ENCODE results near the gene PELO.

Gene PELO

DNA sequence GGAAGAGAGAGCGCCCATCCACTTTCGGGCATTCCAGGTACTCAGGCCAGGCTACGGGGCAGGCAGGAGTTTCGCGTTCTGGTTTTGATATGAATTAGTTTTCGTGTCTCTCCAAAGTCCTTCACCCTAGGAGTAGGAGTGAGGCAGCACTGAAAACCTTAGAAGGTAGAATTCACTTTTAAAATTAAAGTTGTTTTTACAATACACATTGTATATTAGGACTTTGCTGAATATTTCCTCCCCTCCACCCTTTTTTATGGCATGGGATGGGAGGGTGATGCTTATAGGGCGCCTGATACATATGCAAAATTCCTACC, 747 bp downstream of the PELO start:
- H3K36me3 ChIP-seq (ENCODE audit: control insufficient read depth, insufficient read depth, low read length): peaks cover 14% of the 10 kb centered on the region
- H3K9me3 ChIP-seq (ENCODE audit: control insufficient read depth, low read length): no peaks in the 10 kb centered on the region
- peaks cover 7% of the 10 kb centered on the region for H3K4me1 ChIP-seq (ENCODE audit: control insufficient read depth, insufficient read depth, low read length, poor library complexity, severe bottlenecking)
- H3K27ac ChIP-seq (ENCODE audit: low read depth, low read length, severe bottlenecking): peak overlapping the region; percentile 91
- 0% methylated on average over 2 of the region's 7 CpGs; no CpG with 5 or more reads in 1 of the 2 experiments for WGBS, 2 experiments (ENCODE audit: insufficient coverage in 2 of 2)
- H3K4me3 ChIP-seq (ENCODE audit: extremely low read depth, insufficient read depth, low read length, poor library complexity, severe bottlenecking): peak overlapping the region; percentile 67

DNA sequence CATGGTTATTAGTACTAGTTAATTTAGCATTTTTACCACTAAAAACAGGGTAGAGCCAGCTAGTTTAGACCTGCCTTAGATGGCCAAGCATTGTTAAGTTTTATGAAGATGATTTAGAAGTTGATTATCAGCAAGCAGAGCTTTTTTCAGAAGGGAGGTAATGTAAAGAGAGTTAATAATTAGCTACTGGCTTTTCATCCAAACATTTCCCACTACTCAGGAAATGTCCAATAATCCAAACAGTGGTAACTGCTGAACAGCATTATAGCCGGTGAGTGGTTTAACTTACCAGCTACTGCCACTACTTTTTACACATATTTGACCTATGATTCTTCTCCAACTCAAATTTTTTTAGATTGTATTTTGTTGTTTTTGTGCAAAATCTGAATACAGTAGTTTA, 1.7 kb downstream of the PELO start:
- 86 to 100% methylated on average over 1 of the region's 1 CpG for WGBS, 2 experiments (ENCODE audit: insufficient coverage in 2 of 2)
- Histone ChIP-seq H3K36me3 (ENCODE audit: control insufficient read depth, insufficient read depth, low read length) (peaks cover 14% of the 10 kb centered on the region), H3K9me3 (ENCODE audit: control insufficient read depth, low read length) (no peaks in the 10 kb centered on the region), H3K4me1 (ENCODE audit: control insufficient read depth, insufficient read depth, low read length, poor library complexity, severe bottlenecking) (peaks cover 7% of the 10 kb centered on the region), H3K4me3 (ENCODE audit: extremely low read depth, insufficient read depth, low read length, poor library complexity, severe bottlenecking) (peak overlapping the region; percentile 67), H3K27ac (ENCODE audit: low read depth, low read length, severe bottlenecking) (no peak overlapping the region)

DNA sequence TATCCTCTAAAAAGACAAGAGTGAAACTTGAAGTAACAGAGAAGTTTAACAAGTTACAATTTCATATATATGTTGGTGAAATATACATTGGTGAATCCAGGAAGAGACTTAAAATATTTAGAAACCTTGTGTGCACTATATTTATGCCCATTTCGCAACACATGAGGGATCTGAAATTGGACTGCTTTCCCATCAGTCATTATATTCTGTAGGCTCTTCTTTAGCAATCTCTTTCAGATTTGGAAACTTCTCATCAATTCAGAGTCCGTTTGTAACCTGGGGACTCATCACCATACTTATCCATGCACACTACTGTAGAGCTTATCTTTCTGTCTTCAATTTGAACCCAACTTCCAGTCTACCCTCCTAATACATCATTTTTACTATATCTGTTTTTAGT, 2.1 kb downstream of the PELO start:
- Histone ChIP-seq H3K27ac (ENCODE audit: low read depth, low read length, severe bottlenecking) (no peak overlapping the region), H3K4me3 (ENCODE audit: extremely low read depth, insufficient read depth, low read length, poor library complexity, severe bottlenecking) (peak overlapping the region; percentile 67), H3K4me1 (ENCODE audit: control insufficient read depth, insufficient read depth, low read length, poor library complexity, severe bottlenecking) (peaks cover 7% of the 10 kb centered on the region), H3K9me3 (ENCODE audit: control insufficient read depth, low read length) (no peaks in the 10 kb centered on the region), H3K36me3 (ENCODE audit: control insufficient read depth, insufficient read depth, low read length) (peaks cover 14% of the 10 kb centered on the region)
- 91 to 100% methylated on average over 2 of the region's 2 CpGs for WGBS, 2 experiments (ENCODE audit: insufficient coverage in 2 of 2)

DNA sequence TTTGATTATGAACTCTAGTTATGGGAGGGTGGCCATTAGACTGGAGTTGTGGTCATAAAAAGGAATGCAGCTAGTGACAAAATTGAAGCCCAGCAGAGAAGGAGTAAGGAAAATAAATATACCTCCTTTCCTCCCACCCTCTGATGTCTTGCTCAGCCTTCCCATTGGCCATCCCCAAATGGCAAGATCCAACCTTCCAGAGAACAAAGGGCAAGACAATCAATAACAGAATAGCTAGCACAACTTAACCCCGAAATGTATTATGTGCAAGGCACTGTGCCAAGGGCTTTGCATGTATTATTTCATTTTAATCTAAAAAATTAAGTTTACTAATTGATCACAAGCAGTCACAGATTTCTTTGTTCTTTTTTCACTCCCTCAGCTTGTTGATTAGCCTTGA, 3.6 kb downstream of the PELO start:
- Histone ChIP-seq H3K27ac (ENCODE audit: low read depth, low read length, severe bottlenecking) (no peak overlapping the region), H3K36me3 (ENCODE audit: control insufficient read depth, insufficient read depth, low read length) (peaks cover 14% of the 10 kb centered on the region), H3K4me3 (ENCODE audit: extremely low read depth, insufficient read depth, low read length, poor library complexity, severe bottlenecking) (peak overlapping the region; percentile 6), H3K4me1 (ENCODE audit: control insufficient read depth, insufficient read depth, low read length, poor library complexity, severe bottlenecking) (peaks cover 7% of the 10 kb centered on the region), H3K9me3 (ENCODE audit: control insufficient read depth, low read length) (no peaks in the 10 kb centered on the region)
- WGBS, 2 experiments (ENCODE audit: insufficient coverage in 2 of 2): no CpG with 5 or more reads among the region's 1 CpG

DNA sequence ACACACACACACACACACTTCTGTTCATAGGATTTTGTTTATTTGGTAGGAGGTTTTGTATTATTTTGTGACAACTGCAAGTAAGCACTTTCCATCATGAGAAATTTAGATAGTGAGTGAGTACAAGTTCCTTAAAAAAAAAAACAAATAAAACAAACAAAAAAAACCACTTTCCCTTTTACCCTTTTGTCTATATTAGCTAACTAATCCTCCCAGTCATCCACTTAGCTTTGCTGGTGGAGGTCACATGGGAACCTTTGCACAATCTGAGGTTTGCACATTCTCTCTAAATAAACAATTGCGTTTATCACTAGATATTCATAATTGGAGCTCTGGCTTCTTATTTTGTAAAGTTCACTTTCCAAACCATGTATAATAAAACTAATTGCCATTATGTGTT, 6.8 kb downstream of the PELO start:
- peaks cover 14% of the 10 kb centered on the region for H3K36me3 ChIP-seq (ENCODE audit: control insufficient read depth, insufficient read depth, low read length)
- H3K27ac ChIP-seq (ENCODE audit: low read depth, low read length, severe bottlenecking): no peak overlapping the region
- WGBS, 2 experiments (ENCODE audit: insufficient coverage in 2 of 2): no CpG with 5 or more reads among the region's 1 CpG
- peaks cover 18% of the 10 kb centered on the region for H3K4me1 ChIP-seq (ENCODE audit: control insufficient read depth, insufficient read depth, low read length, poor library complexity, severe bottlenecking)
- H3K9me3 ChIP-seq (ENCODE audit: control insufficient read depth, low read length): no peaks in the 10 kb centered on the region
- no peak overlapping the region for H3K4me3 ChIP-seq (ENCODE audit: extremely low read depth, insufficient read depth, low read length, poor library complexity, severe bottlenecking)

DNA sequence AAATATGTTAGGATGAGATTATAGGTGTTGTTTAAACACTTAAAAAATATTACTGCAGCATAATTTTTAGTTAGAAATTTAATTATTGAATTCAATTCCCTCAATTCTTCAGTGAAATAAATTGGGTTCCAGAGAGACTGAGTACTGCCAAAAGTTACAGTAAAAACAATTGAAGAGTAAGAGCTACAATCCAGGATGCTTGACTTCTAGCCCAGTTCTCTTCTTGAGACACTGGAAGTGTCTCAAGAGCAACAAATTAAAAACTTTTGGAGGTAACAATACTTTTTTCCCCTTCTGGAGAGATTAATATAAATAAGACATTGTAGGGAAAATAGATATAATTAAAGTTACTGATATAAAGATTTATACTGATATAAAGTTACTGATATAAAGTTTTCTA, 8.3 kb downstream of the PELO start:
- Histone ChIP-seq H3K4me1 (ENCODE audit: control insufficient read depth, insufficient read depth, low read length, poor library complexity, severe bottlenecking) (peaks cover 18% of the 10 kb centered on the region), H3K36me3 (ENCODE audit: control insufficient read depth, insufficient read depth, low read length) (peaks cover 7% of the 10 kb centered on the region), H3K27ac (ENCODE audit: low read depth, low read length, severe bottlenecking) (no peak overlapping the region), H3K4me3 (ENCODE audit: extremely low read depth, insufficient read depth, low read length, poor library complexity, severe bottlenecking) (no peak overlapping the region), H3K9me3 (ENCODE audit: control insufficient read depth, low read length) (no peaks in the 10 kb centered on the region)

DNA sequence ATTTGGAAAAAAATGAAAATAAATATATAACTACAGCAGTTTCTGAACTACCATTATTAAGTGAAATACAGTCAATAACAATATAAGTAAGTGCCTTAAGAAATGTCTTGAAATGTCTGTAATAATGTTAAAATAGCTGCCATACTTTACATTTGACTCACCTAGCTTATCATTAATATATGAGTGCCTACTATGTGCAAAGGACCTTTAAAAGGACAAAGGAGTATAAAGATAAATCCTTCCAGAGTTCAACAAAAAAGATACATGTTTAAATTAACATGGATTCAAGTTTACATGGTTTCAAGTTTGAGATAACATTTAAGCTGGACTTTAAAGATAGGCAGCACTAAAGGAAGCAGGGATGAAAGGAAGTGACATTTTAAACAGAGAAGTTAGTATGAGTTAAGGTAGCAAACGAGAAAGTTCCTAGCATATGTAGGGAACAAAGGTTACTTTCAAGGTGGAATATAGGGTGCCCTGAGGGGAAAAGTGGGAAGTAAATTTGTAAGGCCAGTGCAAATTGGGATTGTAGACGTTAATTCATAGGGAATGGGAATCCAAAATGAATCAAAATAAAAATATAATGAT, 8.9 kb downstream of the PELO start:
- H3K9me3 ChIP-seq (ENCODE audit: control insufficient read depth, low read length): no peaks in the 10 kb centered on the region
- H3K27ac ChIP-seq (ENCODE audit: low read depth, low read length, severe bottlenecking): peak overlapping the region; percentile 18
- 80 to 88% methylated on average over 1 of the region's 2 CpGs for WGBS, 2 experiments (ENCODE audit: insufficient coverage in 2 of 2)
- H3K4me1 ChIP-seq (ENCODE audit: control insufficient read depth, insufficient read depth, low read length, poor library complexity, severe bottlenecking): peaks cover 18% of the 10 kb centered on the region
- peaks cover 7% of the 10 kb centered on the region for H3K36me3 ChIP-seq (ENCODE audit: control insufficient read depth, insufficient read depth, low read length)
- no peak overlapping the region for H3K4me3 ChIP-seq (ENCODE audit: extremely low read depth, insufficient read depth, low read length, poor library complexity, severe bottlenecking)

DNA sequence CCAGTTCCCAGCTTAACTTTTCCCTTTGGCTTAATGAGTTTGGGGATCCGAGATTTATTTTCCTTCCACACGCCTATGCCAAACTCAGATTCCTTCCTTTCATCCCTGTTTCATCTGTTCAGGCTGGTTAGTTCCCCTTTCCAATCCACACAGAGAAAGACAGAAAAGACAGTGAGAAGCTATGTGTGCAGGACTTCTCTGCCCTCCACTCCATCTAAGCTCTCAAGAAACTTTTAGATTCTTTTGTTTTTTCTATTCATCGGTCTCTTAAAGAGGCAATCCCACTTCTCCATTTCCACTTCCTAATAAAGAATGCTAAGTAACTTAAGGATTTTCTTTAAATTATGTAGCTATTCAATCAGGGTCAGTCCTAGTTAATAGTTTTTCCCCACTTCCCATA, 11.2 kb downstream of the PELO start:
- H3K4me3 ChIP-seq (ENCODE audit: extremely low read depth, insufficient read depth, low read length, poor library complexity, severe bottlenecking): peak overlapping the region; percentile 58
- WGBS, 2 experiments (ENCODE audit: insufficient coverage in 2 of 2): 14% methylated on average over 1 of the region's 3 CpGs; no CpG with 5 or more reads in 1 of the 2 experiments
- H3K27ac ChIP-seq (ENCODE audit: low read depth, low read length, severe bottlenecking): peak overlapping the region; percentile 99
- H3K36me3 ChIP-seq (ENCODE audit: control insufficient read depth, insufficient read depth, low read length): peaks cover 14% of the 10 kb centered on the region
- H3K4me1 ChIP-seq (ENCODE audit: control insufficient read depth, insufficient read depth, low read length, poor library complexity, severe bottlenecking): peaks cover 19% of the 10 kb centered on the region
- no peaks in the 10 kb centered on the region for H3K9me3 ChIP-seq (ENCODE audit: control insufficient read depth, low read length)

DNA sequence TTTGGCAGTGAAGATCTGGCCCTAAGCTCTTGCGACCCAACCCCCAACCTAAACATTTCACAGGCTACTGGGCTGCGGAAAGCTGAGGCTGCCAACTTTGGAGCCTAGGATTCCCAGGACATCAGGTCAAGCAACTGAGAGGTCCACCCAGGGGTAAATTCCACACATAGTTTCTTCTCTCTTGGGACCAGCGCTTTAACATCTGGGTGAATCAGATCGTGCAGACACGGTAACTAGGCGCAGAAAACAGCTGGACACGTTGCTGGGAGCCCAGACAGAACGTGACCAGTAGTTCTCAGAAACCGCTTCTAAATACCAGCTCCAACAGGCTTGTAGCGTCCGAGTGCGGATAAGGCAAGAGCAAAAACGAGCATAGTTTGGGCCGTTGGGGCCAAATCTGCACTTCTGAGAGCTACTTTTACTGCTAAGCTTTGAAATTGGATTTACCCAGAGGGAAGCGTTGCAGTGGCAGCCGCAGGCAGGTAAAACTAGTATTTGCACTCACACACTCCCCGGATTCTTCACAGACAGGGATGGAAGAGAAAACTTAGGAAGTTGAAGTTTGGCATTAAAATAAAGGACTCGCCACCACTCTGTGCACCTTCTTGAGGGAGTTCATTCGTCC, 11.8 kb downstream of the PELO start:
- Histone ChIP-seq H3K27ac (ENCODE audit: low read depth, low read length, severe bottlenecking) (peak overlapping the region; percentile 99), H3K4me3 (ENCODE audit: extremely low read depth, insufficient read depth, low read length, poor library complexity, severe bottlenecking) (peak overlapping the region; percentile 58), H3K36me3 (ENCODE audit: control insufficient read depth, insufficient read depth, low read length) (peaks cover 18% of the 10 kb centered on the region), H3K4me1 (ENCODE audit: control insufficient read depth, insufficient read depth, low read length, poor library complexity, severe bottlenecking) (peaks cover 24% of the 10 kb centered on the region), H3K9me3 (ENCODE audit: control insufficient read depth, low read length) (no peaks in the 10 kb centered on the region)
- 0% methylated on average over 6 to 15 of the region's 19 CpGs for WGBS, 2 experiments (ENCODE audit: insufficient coverage in 2 of 2)

DNA sequence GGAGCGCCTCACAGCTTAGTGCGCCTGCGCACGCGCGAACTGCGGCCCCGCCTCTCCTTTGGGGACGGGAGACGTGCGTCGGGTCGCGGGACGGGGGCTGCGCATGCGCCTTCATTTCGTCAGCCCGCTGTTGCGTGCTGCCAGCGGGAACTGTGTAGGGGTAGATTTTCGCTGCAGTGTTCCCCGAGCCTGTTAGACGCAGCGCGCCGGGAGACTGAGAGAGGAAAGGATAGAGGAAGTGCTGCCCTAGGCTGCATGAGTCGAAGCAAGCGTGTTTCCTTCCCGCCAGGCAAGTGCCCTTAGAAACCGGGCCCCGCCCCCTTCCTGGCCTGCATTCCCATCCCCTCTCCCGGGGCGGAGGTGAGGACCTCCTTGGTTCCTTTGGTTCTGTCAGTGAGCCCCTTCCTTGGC, 12.3 kb downstream of the PELO start:
- WGBS, 2 experiments (ENCODE audit: insufficient coverage in 2 of 2): 0% methylated on average over 18 to 34 of the region's 34 CpGs
- H3K36me3 ChIP-seq (ENCODE audit: control insufficient read depth, insufficient read depth, low read length): peaks cover 23% of the 10 kb centered on the region
- peak overlapping the region; percentile 58 for H3K4me3 ChIP-seq (ENCODE audit: extremely low read depth, insufficient read depth, low read length, poor library complexity, severe bottlenecking)
- peaks cover 27% of the 10 kb centered on the region for H3K4me1 ChIP-seq (ENCODE audit: control insufficient read depth, insufficient read depth, low read length, poor library complexity, severe bottlenecking)
- no peaks in the 10 kb centered on the region for H3K9me3 ChIP-seq (ENCODE audit: control insufficient read depth, low read length)
- H3K27ac ChIP-seq (ENCODE audit: low read depth, low read length, severe bottlenecking): peak overlapping the region; percentile 99

DNA sequence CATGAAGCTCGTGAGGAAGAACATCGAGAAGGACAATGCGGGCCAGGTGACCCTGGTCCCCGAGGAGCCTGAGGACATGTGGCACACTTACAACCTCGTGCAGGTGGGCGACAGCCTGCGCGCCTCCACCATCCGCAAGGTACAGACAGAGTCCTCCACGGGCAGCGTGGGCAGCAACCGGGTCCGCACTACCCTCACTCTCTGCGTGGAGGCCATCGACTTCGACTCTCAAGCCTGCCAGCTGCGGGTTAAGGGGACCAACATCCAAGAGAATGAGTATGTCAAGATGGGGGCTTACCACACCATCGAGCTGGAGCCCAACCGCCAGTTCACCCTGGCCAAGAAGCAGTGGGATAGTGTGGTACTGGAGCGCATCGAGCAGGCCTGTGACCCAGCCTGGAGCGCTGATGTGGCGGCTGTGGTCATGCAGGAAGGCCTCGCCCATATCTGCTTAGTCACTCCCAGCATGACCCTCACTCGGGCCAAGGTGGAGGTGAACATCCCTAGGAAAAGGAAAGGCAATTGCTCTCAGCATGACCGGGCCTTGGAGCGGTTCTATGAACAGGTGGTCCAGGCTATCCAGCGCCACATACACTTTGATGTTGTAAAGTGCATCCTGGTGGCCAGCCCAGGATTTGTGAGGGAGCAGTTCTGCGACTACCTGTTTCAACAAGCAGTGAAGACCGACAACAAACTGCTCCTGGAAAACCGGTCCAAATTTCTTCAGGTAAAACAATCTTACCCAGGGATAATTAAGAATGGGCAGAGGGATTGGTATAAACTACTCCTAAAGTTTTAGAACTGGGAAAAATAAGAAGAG, 12.9 kb downstream of the PELO start:
- Histone ChIP-seq H3K27ac (ENCODE audit: low read depth, low read length, severe bottlenecking) (peak overlapping the region; percentile 99), H3K4me1 (ENCODE audit: control insufficient read depth, insufficient read depth, low read length, poor library complexity, severe bottlenecking) (peaks cover 30% of the 10 kb centered on the region), H3K4me3 (ENCODE audit: extremely low read depth, insufficient read depth, low read length, poor library complexity, severe bottlenecking) (peak overlapping the region; percentile 58), H3K36me3 (ENCODE audit: control insufficient read depth, insufficient read depth, low read length) (peaks cover 29% of the 10 kb centered on the region), H3K9me3 (ENCODE audit: control insufficient read depth, low read length) (no peaks in the 10 kb centered on the region)
- WGBS, 2 experiments (ENCODE audit: insufficient coverage in 2 of 2): 2 to 4% methylated on average over 21 to 26 of the region's 31 CpGs

Data from mesodermal cell (in vitro differentiated cells).